Endothelial cell (in vitro differentiated cells): Measurements from ENCODE around the gene SAG. TPM values are rescaled to one million over a fixed set of nuclear protein-coding genes. Genes with fewer than 3 reads are reported as not detected.

Experiments used
- DNase-seq: peaks from one replicate; pipeline ENCODE4 v3.0.0; 2021; ENCODE audit warnings: low spot score
- H3K27ac Mint-ChIP-seq: one replicate; pipeline ENCODE4 v1.8.0; 2021; ENCODE audit warnings: mixed read lengths, inconsistent platforms; ENCODE audit not compliant: unreplicated experiment
- H3K27me3 Mint-ChIP-seq: one replicate; pipeline ENCODE4 v1.8.0; 2021; ENCODE audit warnings: mild to moderate bottlenecking, moderate library complexity, mixed read lengths, inconsistent platforms; ENCODE audit not compliant: unreplicated experiment
- H3K36me3 Mint-ChIP-seq: one replicate; pipeline ENCODE4 v1.8.0; 2021; ENCODE audit warnings: mild to moderate bottlenecking, low read depth, mixed read lengths, inconsistent platforms; ENCODE audit not compliant: unreplicated experiment
- H3K4me1 Mint-ChIP-seq: one replicate; pipeline ENCODE4 v1.8.0; 2021; ENCODE audit warnings: mild to moderate bottlenecking, mixed read lengths, inconsistent platforms; ENCODE audit not compliant: unreplicated experiment
- H3K4me3 Mint-ChIP-seq: one replicate; pipeline ENCODE4 v1.8.0; 2021; ENCODE audit warnings: mild to moderate bottlenecking, mixed read lengths, inconsistent platforms; ENCODE audit not compliant: unreplicated experiment
- H3K9me3 Mint-ChIP-seq: one replicate; pipeline ENCODE4 v1.8.0; 2021; ENCODE audit warnings: mixed read lengths, inconsistent platforms; ENCODE audit not compliant: unreplicated experiment
- total RNA-seq: library from RNA; stranded (reverse); fragmentation: NEBNext Ultra II Directional; extraction: Animal tissue kit (Norgen Biotek cat#: 25700); gene quantifications from one replicate; pipeline ENCODE4 v1.2.1, GENCODE V29; 2021; ENCODE audit not compliant: unreplicated experiment
- TF ChIP-seq, protein P1 (sequence below): fragments of 200-600 bp; sonication (generic); IDR thresholded peaks from one replicate; pipeline ENCODE4 v1.5.0; 2021; ENCODE audit warnings: antibody characterized with exemption; ENCODE audit not compliant: unreplicated experiment

The SAG gene
- total RNA-seq, 1 donor from 2014 or later = not detected

GRCh38 chr2:233295891-233296290 lies 11.7 kb upstream of the SAG start:
- Mint-ChIP-seq H3K9me3 (no peaks in the 10 kb centered on the region), H3K27me3 (no peaks in the 10 kb centered on the region), H3K27ac (no peak overlapping the region), H3K4me1 (no peaks in the 10 kb centered on the region), H3K4me3 (no peak overlapping the region), H3K36me3 (peaks cover 42% of the 10 kb centered on the region)
- DNase-seq = no peak
- TF ChIP-seq, protein P1, sequence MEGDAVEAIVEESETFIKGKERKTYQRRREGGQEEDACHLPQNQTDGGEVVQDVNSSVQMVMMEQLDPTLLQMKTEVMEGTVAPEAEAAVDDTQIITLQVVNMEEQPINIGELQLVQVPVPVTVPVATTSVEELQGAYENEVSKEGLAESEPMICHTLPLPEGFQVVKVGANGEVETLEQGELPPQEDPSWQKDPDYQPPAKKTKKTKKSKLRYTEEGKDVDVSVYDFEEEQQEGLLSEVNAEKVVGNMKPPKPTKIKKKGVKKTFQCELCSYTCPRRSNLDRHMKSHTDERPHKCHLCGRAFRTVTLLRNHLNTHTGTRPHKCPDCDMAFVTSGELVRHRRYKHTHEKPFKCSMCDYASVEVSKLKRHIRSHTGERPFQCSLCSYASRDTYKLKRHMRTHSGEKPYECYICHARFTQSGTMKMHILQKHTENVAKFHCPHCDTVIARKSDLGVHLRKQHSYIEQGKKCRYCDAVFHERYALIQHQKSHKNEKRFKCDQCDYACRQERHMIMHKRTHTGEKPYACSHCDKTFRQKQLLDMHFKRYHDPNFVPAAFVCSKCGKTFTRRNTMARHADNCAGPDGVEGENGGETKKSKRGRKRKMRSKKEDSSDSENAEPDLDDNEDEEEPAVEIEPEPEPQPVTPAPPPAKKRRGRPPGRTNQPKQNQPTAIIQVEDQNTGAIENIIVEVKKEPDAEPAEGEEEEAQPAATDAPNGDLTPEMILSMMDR = no peak

DNA sequence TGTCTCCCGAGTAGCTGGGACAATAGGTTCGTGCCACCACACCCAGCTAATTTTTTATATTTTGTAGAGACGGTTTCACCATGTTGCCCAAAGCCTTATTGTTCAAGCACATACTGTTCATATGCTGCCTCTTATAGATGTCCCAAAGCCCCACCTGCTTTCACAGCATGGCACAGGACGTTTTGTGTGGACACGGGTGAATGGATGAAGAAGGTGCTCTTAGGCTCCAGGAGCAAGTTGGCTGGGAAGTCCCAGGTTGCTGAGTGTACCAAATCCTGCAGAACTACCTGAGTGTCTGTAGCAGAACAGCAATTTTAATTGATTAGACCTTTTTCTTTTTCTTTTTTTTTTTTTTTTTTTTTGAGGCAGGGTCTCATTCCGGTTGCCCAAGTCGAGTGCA lies 10.5 kb upstream of the SAG start:
- H3K9me3 Mint-ChIP-seq = no peaks in the 10 kb centered on the region
- no peak overlapping the region for H3K27ac Mint-ChIP-seq
- no peak overlapping the region for H3K4me3 Mint-ChIP-seq

GRCh38 chr2:233300401-233300800 lies 7.2 kb upstream of the SAG start:
- DNase-seq = no peak
- Mint-ChIP-seq H3K27me3 (no peaks in the 10 kb centered on the region), H3K4me1 (no peaks in the 10 kb centered on the region), H3K9me3 (no peaks in the 10 kb centered on the region), H3K4me3 (no peak overlapping the region), H3K36me3 (peaks cover 6% of the 10 kb centered on the region), H3K27ac (no peak overlapping the region)
- TF ChIP-seq, protein P1 = no peak

More for the DNA sequence above, 10.5 kb upstream of the SAG start:
- DNase-seq = no peak
- Mint-ChIP-seq H3K27me3 (no peaks in the 10 kb centered on the region), H3K4me1 (no peaks in the 10 kb centered on the region), H3K36me3 (peaks cover 31% of the 10 kb centered on the region)
- TF ChIP-seq, protein P1 = no peak

DNA sequence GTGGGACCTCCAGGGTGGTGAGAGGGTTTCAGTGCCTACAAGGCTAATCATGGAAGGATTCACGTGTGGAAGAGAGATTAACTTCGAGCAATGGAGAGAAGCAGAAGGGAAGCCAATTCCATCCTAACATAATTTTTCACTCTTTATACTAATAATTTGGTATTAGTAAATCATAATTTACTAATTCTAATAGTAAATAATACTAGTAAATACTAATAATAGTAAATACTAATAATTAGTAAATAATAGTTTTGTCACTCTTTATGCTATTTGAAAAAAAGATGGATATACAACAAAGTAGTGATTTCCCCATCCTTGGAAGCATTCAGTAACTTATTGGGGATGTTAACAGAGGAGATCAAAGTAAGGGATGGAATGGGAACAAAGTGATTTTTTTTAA lies 6.4 kb upstream of the SAG start:
- no peak overlapping the region for H3K27ac Mint-ChIP-seq
- DNase-seq = no peak
- peaks cover 2% of the 10 kb centered on the region for H3K36me3 Mint-ChIP-seq
- H3K4me3 Mint-ChIP-seq = no peak overlapping the region
- peaks cover under 1% of the 10 kb centered on the region for H3K4me1 Mint-ChIP-seq
- TF ChIP-seq, protein P1 = no peak
- H3K9me3 Mint-ChIP-seq = no peaks in the 10 kb centered on the region
- H3K27me3 Mint-ChIP-seq = no peaks in the 10 kb centered on the region

DNA sequence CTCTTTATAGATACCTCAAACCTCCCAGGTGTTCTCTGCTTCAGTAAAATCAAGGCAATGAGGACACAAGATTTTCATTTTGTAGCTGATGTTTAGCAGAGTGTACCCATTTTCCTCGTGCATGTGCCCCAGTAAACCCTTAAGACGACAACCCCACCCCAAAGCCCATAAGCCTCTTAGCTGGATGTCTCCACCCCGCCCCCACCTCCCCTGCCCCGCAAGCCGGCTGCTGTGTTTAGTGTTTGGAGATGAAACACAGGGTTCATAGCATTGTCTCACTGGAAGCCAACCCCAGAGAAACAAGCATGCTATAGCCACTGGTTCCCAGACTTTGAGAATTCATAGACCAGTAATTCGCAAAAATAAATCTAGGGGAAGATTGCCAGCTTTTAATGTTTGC lies 5.8 kb upstream of the SAG start:
- H3K27me3 Mint-ChIP-seq = no peaks in the 10 kb centered on the region
- H3K9me3 Mint-ChIP-seq = no peaks in the 10 kb centered on the region
- TF ChIP-seq, protein P1 = no peak

More for the DNA sequence above, 5.8 kb upstream of the SAG start:
- Mint-ChIP-seq H3K4me3 (no peak overlapping the region), H3K36me3 (no peaks in the 10 kb centered on the region), H3K27ac (no peak overlapping the region), H3K4me1 (peaks cover 5% of the 10 kb centered on the region)
- DNase-seq = no peak
